Activated T-helper 2 cell treated with anti-CD3 and anti-CD28 coated beads, Interferon-gamma antibody, Interleukin-2, Interleukin-4, amounts not matched to agents 10 μg/mL and 5 μg/mL and 100 μg/mL, durations not matched to agents 14 hours and 24 hours and 36 hours (primary cell): ENCODE results near the gene PLPP6. TPM values are rescaled to one million over a fixed set of nuclear protein-coding genes. Genes with fewer than 3 reads are reported as not detected.

Source experiments
- DNase-seq: peaks from one replicate; pipeline ENCODE4 v3.0.0; 2021; ENCODE audit warnings: low spot score
- H3K27ac Mint-ChIP-seq: one replicate; pipeline ENCODE4 v1.8.0; 2021; ENCODE audit warnings: mixed read lengths
- H3K27me3 Mint-ChIP-seq: one replicate; pipeline ENCODE4 v1.8.0; 2021; ENCODE audit warnings: low read depth, mixed read lengths
- H3K36me3 Mint-ChIP-seq: one replicate; pipeline ENCODE4 v1.8.0; 2021; ENCODE audit warnings: low read depth, mixed read lengths
- H3K4me1 Mint-ChIP-seq: one replicate; pipeline ENCODE4 v1.8.0; 2021; ENCODE audit warnings: low read depth, mixed read lengths
- H3K4me3 Mint-ChIP-seq: one replicate; pipeline ENCODE4 v1.8.0; 2021; ENCODE audit warnings: low read depth, mild to moderate bottlenecking, moderate library complexity, mixed read lengths
- H3K9me3 Mint-ChIP-seq: one replicate; pipeline ENCODE4 v1.8.0; 2021; ENCODE audit warnings: mixed read lengths
- intact Hi-C: fragments of 100-400 bp; cut with micrococcal nuclease; formaldehyde crosslinking; loops from one replicate; pipeline ENCODE4 v1.15.1; 2023
- total RNA-seq: library from RNA; stranded (reverse); gene quantifications from 2 replicates; pipeline ENCODE4 v1.2.3, GENCODE V29; 2022

Gene PLPP6
- 4.8 and 5.9 TPM in 2 replicates for total RNA-seq

DNA sequence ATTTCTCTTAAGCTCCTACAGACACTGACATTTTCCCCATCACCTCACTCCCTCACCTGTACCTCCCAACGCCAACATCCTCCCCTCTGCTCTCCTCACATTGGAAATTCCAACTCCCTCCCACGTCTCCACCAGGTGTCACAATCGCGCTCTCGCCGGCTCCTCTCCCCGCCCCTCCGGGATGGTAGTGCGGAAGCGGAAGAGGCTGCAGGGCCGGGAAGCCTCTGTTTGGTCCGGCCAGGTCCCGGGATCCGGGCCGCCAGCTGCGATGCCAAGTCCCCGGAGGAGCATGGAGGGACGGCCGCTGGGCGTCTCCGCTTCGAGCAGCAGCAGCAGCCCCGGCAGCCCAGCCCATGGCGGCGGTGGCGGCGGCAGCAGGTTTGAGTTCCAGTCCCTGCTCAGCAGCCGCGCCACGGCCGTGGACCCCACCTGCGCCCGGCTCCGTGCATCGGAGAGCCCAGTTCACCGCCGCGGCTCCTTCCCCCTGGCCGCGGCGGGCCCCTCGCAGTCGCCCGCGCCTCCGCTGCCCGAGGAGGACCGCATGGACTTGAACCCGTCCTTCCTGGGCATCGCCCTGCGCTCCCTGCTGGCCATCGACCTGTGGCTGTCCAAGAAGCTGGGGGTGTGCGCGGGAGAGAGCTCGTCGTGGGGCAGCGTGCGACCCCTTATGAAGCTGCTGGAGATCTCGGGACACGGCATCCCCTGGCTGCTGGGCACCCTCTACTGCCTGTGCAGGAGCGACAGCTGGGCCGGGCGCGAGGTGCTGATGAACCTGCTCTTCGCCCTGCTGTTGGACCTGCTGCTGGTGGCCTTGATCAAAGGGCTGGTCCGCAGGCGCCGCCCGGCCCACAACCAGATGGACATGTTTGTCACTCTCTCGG, at the start of gene PLPP6:
Gene PLPP6 (plus strand): TSS at position 187 of the 881 bp plus-strand sequence. CDS start 82 bp downstream, at position 269.
- no peaks in the 10 kb centered on the region for H3K9me3 Mint-ChIP-seq
- H3K36me3 Mint-ChIP-seq: no peaks in the 10 kb centered on the region
- H3K27ac Mint-ChIP-seq: peak within 1 kb of the TSS; percentile 63
- H3K4me1 Mint-ChIP-seq: peaks cover 48% of the 10 kb centered on the region
- intact Hi-C loops: loop anchor here (5.0 kb wide), 1 partner anchor 80 kb away; the partner anchor contains the start of gene AK3
- peak within 1 kb of the TSS; percentile 86 for H3K4me3 Mint-ChIP-seq
- peak; percentile 73 for DNase-seq
- H3K27me3 Mint-ChIP-seq: peaks cover 13% of the 10 kb centered on the region

GRCh38 chr9:4614627-4615026, 47.5 kb upstream of the PLPP6 start:
- DNase-seq: no peak
- no peaks in the 10 kb centered on the region for H3K9me3 Mint-ChIP-seq
- H3K27ac Mint-ChIP-seq: no peak overlapping the region
- intact Hi-C loops: no loop called here
- peaks cover 9% of the 10 kb centered on the region for H3K4me1 Mint-ChIP-seq
- H3K4me3 Mint-ChIP-seq: no peak overlapping the region
- no peaks in the 10 kb centered on the region for H3K36me3 Mint-ChIP-seq
- peaks cover 5% of the 10 kb centered on the region for H3K27me3 Mint-ChIP-seq

GRCh38 chr9:4615251-4615650, 46.8 kb upstream of the PLPP6 start:
- Mint-ChIP-seq H3K27me3 (peaks cover 5% of the 10 kb centered on the region), H3K4me3 (no peak overlapping the region), H3K4me1 (peaks cover 16% of the 10 kb centered on the region), H3K9me3 (no peaks in the 10 kb centered on the region), H3K27ac (no peak overlapping the region), H3K36me3 (no peaks in the 10 kb centered on the region)
- no peak for DNase-seq
- intact Hi-C loops: no loop called here

GRCh38 chr9:4615778-4616177, 46.3 kb upstream of the PLPP6 start:
- Mint-ChIP-seq H3K4me1 (peaks cover 21% of the 10 kb centered on the region), H3K4me3 (no peak overlapping the region), H3K9me3 (no peaks in the 10 kb centered on the region), H3K36me3 (no peaks in the 10 kb centered on the region), H3K27ac (no peak overlapping the region), H3K27me3 (peaks cover 5% of the 10 kb centered on the region)
- intact Hi-C loops: no loop called here
- no peak for DNase-seq

GRCh38 chr9:4617752-4618151, 44.3 kb upstream of the PLPP6 start:
- no peak for DNase-seq
- intact Hi-C loops: no loop called here
- peaks cover 21% of the 10 kb centered on the region for H3K4me1 Mint-ChIP-seq
- no peak overlapping the region for H3K4me3 Mint-ChIP-seq
- H3K27me3 Mint-ChIP-seq: peaks cover 3% of the 10 kb centered on the region
- no peak overlapping the region for H3K27ac Mint-ChIP-seq
- H3K36me3 Mint-ChIP-seq: no peaks in the 10 kb centered on the region
- H3K9me3 Mint-ChIP-seq: no peaks in the 10 kb centered on the region

DNA sequence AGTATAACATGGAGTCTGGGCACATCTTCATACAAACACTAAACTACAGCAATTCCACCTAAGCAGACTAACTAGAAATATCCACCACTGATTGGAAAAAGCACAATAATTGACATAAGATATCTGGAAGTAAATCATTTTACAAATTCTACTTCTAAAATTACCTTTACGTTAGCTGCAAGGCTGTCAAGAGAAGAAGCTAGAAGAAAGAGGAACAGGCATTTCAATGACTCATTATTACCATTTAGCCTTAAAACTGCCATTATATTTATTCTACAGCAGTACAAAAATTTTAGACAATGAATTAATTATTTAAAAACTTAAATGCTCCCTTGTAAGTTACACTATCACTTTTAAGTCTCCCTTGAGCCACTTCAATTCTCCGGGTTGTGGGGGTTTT, 43.4 kb upstream of the PLPP6 start:
- H3K9me3 Mint-ChIP-seq: no peaks in the 10 kb centered on the region
- peaks cover 21% of the 10 kb centered on the region for H3K4me1 Mint-ChIP-seq
- no peak for DNase-seq
- H3K27me3 Mint-ChIP-seq: peaks cover 3% of the 10 kb centered on the region
- no peak overlapping the region for H3K4me3 Mint-ChIP-seq
- no peaks in the 10 kb centered on the region for H3K36me3 Mint-ChIP-seq
- intact Hi-C loops: no loop called here
- H3K27ac Mint-ChIP-seq: no peak overlapping the region

DNA sequence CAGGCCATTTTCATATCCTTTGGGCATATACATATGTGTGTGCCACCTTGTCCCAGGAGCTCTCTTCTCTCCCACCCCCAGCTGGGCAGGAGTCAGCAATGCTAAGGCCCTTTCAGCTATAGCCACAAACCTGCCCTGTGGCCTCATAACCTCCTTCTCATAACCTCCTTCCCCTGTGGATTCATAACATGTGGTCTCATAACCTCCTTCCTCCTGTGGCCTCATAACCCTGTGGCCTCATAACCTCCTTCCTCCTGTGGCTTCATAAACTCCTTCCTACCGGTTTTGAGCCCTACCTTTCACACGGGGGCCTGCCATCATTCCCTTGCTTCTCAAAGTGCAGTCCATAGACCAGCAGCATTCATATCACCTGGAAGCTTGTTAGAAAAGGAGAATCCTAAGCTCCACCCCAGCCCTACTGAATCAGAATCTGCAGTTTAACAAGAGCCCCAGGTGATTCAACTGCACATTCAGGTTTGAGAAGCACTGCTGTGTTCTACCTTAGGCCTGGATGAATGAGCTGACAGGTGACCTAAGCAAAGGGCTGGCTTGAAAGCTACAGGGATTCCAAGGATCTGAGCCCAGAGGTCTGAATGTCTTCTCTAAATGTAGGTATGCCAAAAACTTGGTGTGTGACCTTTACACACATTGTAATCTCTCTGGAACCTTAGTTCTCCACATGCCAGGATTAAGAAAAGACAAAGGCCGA, 41.9 kb upstream of the PLPP6 start:
- Mint-ChIP-seq H3K27ac (no peak overlapping the region), H3K9me3 (no peaks in the 10 kb centered on the region), H3K4me1 (peaks cover 21% of the 10 kb centered on the region), H3K27me3 (peaks cover 4% of the 10 kb centered on the region), H3K36me3 (no peaks in the 10 kb centered on the region), H3K4me3 (no peak overlapping the region)
- no peak for DNase-seq
- intact Hi-C loops: no loop called here

DNA sequence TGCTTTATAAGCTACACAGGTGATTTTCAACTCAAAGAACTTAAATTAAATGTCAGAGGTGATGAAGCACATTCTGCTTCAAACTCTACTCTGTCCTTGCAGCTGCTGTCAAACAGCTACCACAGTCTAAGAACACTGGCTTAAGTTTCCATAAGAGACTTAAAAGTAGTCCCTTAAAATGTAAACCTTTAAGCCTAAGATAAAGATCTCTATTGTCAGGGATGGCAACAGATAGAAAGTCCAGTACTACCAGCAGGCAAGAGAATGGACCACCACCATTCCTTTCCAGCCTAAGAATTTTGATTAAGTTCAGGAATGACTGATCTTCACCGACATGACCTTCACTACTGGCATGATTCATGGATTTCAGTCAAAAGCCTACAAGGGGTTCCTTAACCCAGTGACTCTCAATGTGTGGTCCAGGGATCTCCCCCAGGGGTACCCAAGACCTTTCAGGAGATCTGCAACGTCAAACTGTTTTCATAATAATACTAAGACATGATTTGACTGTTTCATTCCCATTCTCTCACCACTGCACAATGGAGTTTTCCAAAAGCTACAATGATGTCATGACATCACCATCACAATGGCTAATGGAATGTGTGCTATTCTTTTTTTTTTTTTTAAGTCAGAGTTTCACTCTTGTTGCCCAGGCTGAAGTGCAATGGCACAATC, 41.1 kb upstream of the PLPP6 start:
- H3K27me3 Mint-ChIP-seq: peaks cover 4% of the 10 kb centered on the region
- H3K4me3 Mint-ChIP-seq: no peak overlapping the region
- H3K27ac Mint-ChIP-seq: no peak overlapping the region
- no peaks in the 10 kb centered on the region for H3K9me3 Mint-ChIP-seq
- peaks cover 15% of the 10 kb centered on the region for H3K4me1 Mint-ChIP-seq
- H3K36me3 Mint-ChIP-seq: no peaks in the 10 kb centered on the region
- intact Hi-C loops: no loop called here
- DNase-seq: no peak

GRCh38 chr9:4622016-4622415, 40.1 kb upstream of the PLPP6 start:
- Mint-ChIP-seq H3K4me3 (no peak overlapping the region), H3K9me3 (no peaks in the 10 kb centered on the region), H3K27me3 (peaks cover 10% of the 10 kb centered on the region), H3K4me1 (peaks cover 15% of the 10 kb centered on the region), H3K27ac (no peak overlapping the region), H3K36me3 (no peaks in the 10 kb centered on the region)
- intact Hi-C loops: no loop called here
- no peak for DNase-seq

DNA sequence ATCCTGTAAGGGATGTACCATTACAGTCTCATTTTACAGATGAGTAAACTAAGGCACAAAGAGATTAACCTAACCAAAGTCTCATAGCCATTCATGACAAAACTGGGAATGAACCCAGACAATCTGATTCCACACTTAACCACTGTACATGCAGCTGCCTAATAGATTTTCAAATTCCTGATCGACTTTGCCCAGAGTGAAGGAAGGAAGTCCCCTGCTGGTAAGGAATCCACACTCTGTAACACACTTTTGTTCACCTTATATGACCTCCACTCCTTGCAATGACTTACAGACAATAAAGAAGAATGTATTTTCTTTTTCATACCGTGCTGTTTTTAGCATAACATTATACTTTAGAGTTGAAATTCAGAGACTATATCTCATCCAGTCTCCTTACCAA, 31.3 kb upstream of the PLPP6 start:
- intact Hi-C loops: no loop called here
- no peak for DNase-seq
- Mint-ChIP-seq H3K36me3 (no peaks in the 10 kb centered on the region), H3K27ac (no peak overlapping the region), H3K4me3 (no peak overlapping the region), H3K27me3 (peaks cover 24% of the 10 kb centered on the region), H3K4me1 (no peaks in the 10 kb centered on the region), H3K9me3 (no peaks in the 10 kb centered on the region)

DNA sequence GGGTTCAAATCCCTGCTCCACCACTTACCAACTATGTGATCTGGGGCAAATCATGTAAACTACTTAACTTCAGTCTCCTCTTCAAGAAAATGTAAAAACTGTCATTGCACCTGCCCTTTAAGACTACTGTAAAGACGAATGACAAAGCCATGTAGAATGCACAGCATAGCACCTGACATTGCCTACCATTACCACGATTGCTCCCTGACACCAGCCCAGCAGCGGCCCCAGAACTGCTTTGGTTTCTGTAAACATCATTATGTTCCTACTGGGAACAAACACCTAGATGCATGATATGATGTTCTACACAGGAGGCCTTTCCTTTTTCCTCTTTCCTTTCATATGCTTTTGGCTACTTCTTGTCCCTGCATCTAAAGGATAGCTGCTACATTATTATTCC, 23.1 kb upstream of the PLPP6 start:
- Mint-ChIP-seq H3K27me3 (peaks cover 13% of the 10 kb centered on the region), H3K27ac (no peak overlapping the region), H3K9me3 (no peaks in the 10 kb centered on the region), H3K36me3 (no peaks in the 10 kb centered on the region), H3K4me3 (no peak overlapping the region), H3K4me1 (no peaks in the 10 kb centered on the region)
- intact Hi-C loops: no loop called here
- no peak for DNase-seq

- Mint-ChIP-seq H3K4me3 (no peak overlapping the region), H3K9me3 (no peaks in the 10 kb centered on the region)
Observed at GRCh38 chr9:4639420-4639819, 22.7 kb upstream of the PLPP6 start.

DNA sequence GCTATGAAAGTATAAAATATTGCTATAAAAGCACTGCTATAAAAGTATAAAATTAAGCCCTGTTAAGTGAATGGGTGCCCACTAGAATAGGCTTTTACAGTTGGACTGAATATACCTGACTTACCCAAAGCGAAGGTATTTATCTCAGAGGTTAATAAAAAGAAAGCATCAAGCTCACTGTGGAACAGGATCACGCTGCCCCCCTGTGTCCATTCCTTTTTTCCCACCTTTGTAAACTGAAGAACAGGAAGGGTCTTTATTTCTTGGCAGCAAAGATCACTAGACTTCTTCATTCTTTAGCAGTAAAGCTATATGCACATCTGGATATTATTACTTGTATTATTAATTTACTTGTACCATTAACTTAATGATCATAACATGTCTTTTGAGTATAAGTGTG, 22.1 kb upstream of the PLPP6 start:
- H3K9me3 Mint-ChIP-seq: no peaks in the 10 kb centered on the region
- H3K36me3 Mint-ChIP-seq: no peaks in the 10 kb centered on the region
- H3K27ac Mint-ChIP-seq: no peak overlapping the region
- peaks cover 9% of the 10 kb centered on the region for H3K27me3 Mint-ChIP-seq
- DNase-seq: no peak
- no peak overlapping the region for H3K4me3 Mint-ChIP-seq
- intact Hi-C loops: loop anchor here (2.0 kb wide), 1 partner anchor 257 kb away; no protein-coding TSS in a partner anchor
- H3K4me1 Mint-ChIP-seq: no peaks in the 10 kb centered on the region

More at GRCh38 chr9:4639420-4639819, 22.7 kb upstream of the PLPP6 start:
- intact Hi-C loops: no loop called here
- H3K4me1 Mint-ChIP-seq: no peaks in the 10 kb centered on the region
- H3K27me3 Mint-ChIP-seq: peaks cover 13% of the 10 kb centered on the region
- no peaks in the 10 kb centered on the region for H3K36me3 Mint-ChIP-seq
- no peak overlapping the region for H3K27ac Mint-ChIP-seq
- DNase-seq: no peak
